MCF 10A (cell line): ENCODE data around the gene KPNB1. TPM values are rescaled to one million over a fixed set of nuclear protein-coding genes. Genes with fewer than 3 reads are reported as not detected.

Source experiments
- BruUV-seq: library from RNA; stranded (reverse); fragments of 400-500 nt; replicated peaks from 2 replicates; lab custom pipeline; 2021; lab: Mats Ljungman, UMichigan
- CTCF ChIA-PET: fragments of 300-600 bp; sonication (Branson Sonifier 250); formaldehyde crosslinking; extraction: SDS; loops from one replicate; lab custom pipeline; 2021; ENCODE audit warnings: antibody characterized with exemption, inconsistent platforms; lab: Yijun Ruan, JAX
- POLR2A ChIA-PET: fragments of 300-600, 350-650 bp; sonication (Branson Sonifier 250); formaldehyde crosslinking; extraction: SDS; loops from one replicate; lab custom pipeline; 2020; ENCODE audit warnings: antibody characterized with exemption, inconsistent platforms; lab: Yijun Ruan, JAX
- DNase-seq: peaks from one replicate; pipeline ENCODE4 v3.0.0-alpha.2; 2018; ENCODE audit not compliant: unreplicated experiment
- H3K27ac Mint-ChIP-seq: one replicate; pipeline ENCODE4 v1.8.0; 2022; ENCODE audit warnings: mild to moderate bottlenecking, low read depth, mixed read lengths; ENCODE audit not compliant: unreplicated experiment
- H3K27me3 Mint-ChIP-seq: one replicate; pipeline ENCODE4 v1.8.0; 2022; ENCODE audit warnings: mixed read lengths; ENCODE audit not compliant: insufficient read depth, unreplicated experiment
- H3K36me3 Mint-ChIP-seq: one replicate; pipeline ENCODE4 v1.8.0; 2022; ENCODE audit warnings: mild to moderate bottlenecking, moderate library complexity, mixed read lengths; ENCODE audit not compliant: insufficient read depth, unreplicated experiment
- H3K4me1 Mint-ChIP-seq: one replicate; pipeline ENCODE4 v1.8.0; 2022; ENCODE audit warnings: mixed read lengths; ENCODE audit not compliant: insufficient read depth, unreplicated experiment
- H3K4me3 Mint-ChIP-seq: one replicate; pipeline ENCODE4 v1.8.0; 2022; ENCODE audit warnings: mild to moderate bottlenecking, moderate library complexity, mixed read lengths; ENCODE audit not compliant: unreplicated experiment
- H3K9me3 Mint-ChIP-seq: one replicate; pipeline ENCODE4 v1.8.0; 2022; ENCODE audit warnings: mixed read lengths; ENCODE audit not compliant: unreplicated experiment
- intact Hi-C: fragments of 100-400 bp; cut with micrococcal nuclease; formaldehyde crosslinking; loops from 2 replicates; pipeline ENCODE4 v1.14.1; 2022
- total RNA-seq: library from RNA; stranded (reverse); gene quantifications from 2 replicates; pipeline ENCODE4 v1.2.3, GENCODE V29; 2022
- TF ChIP-seq, protein P1 (sequence below): fragments of 200-600 bp; IDR thresholded peaks from one replicate; pipeline ENCODE4 v1.8.0; 2022; ENCODE audit warnings: antibody characterized with exemption, mild to moderate bottlenecking; ENCODE audit not compliant: unreplicated experiment

KPNB1 gene
- total RNA-seq, 1 experiment from 2014 or later = 609 TPM

DNA sequence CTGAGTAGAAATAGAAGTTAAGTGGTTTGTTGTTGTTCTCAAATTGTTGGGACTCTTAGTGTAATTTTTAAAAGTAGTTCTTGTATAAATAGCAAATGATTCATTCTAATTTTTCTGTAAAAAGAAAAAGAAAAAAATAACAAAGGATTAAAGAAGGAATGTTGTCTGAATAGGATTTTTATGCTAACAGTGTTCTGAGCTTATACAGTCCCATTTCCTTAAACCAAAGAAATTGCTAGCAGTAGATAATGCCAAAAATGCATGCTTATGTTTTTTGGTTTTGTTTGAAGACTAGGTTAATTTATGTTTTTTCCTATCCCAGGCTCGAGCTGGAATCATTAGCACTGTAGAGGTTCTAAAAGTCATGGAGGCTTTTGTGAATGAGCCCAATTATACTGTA is 44.7 kb upstream of the KPNB1 start:
- DNase-seq = no peak
- Mint-ChIP-seq H3K27me3 (no peaks in the 10 kb centered on the region), H3K9me3 (no peaks in the 10 kb centered on the region), H3K4me1 (peaks cover 21% of the 10 kb centered on the region), H3K36me3 (peaks cover 94% of the 10 kb centered on the region), H3K27ac (no peak overlapping the region), H3K4me3 (no peak overlapping the region)
- CTCF ChIA-PET = interaction anchor here (0.6 to 4.3 kb wide), 5 partner anchors 10 to 604 kb away, joined by 3 to 24 read pairs (median 3); no protein-coding TSS in a partner anchor
- POLR2A ChIA-PET = interaction anchor here (0.7 to 1.4 kb wide), 3 partner anchors 9 to 14 kb away, joined by 3 read pairs; no protein-coding TSS in a partner anchor
- TF ChIP-seq, protein P1, sequence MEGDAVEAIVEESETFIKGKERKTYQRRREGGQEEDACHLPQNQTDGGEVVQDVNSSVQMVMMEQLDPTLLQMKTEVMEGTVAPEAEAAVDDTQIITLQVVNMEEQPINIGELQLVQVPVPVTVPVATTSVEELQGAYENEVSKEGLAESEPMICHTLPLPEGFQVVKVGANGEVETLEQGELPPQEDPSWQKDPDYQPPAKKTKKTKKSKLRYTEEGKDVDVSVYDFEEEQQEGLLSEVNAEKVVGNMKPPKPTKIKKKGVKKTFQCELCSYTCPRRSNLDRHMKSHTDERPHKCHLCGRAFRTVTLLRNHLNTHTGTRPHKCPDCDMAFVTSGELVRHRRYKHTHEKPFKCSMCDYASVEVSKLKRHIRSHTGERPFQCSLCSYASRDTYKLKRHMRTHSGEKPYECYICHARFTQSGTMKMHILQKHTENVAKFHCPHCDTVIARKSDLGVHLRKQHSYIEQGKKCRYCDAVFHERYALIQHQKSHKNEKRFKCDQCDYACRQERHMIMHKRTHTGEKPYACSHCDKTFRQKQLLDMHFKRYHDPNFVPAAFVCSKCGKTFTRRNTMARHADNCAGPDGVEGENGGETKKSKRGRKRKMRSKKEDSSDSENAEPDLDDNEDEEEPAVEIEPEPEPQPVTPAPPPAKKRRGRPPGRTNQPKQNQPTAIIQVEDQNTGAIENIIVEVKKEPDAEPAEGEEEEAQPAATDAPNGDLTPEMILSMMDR = no peak
- no TSS peak for BruUV-seq
- intact Hi-C loops = no loop called here

DNA sequence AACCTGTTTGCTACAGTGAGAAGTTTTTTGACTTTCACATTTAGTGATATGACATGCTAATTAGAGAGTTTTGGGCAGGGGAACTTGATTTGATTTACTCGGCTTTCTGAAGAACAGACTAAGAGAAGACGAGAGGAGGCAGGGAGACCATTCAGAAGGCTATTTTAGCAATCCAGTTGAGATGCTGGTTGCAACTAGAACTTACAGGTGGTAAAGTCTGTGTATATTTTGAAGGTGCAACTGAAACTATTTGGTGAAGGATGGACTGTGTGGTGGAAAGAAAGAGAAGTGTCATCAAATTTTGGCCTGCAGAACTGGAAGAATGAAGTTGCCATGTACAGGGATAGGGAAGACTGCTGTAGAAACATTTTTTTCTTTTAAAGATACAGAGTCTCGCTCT is 42.2 kb upstream of the KPNB1 start:
- BruUV-seq = no TSS peak
- TF ChIP-seq, protein P1 = no peak
- Mint-ChIP-seq H3K27ac (no peak overlapping the region), H3K36me3 (peaks cover 87% of the 10 kb centered on the region), H3K4me3 (no peak overlapping the region), H3K4me1 (peaks cover 25% of the 10 kb centered on the region), H3K27me3 (no peaks in the 10 kb centered on the region), H3K9me3 (no peaks in the 10 kb centered on the region)
- intact Hi-C loops = no loop called here
- DNase-seq = no peak
- ChIA-PET POLR2A (no interaction called here), CTCF (interaction anchor here (4.3 kb wide), 1 partner anchor 8 kb away, joined by 24 read pairs; no protein-coding TSS in a partner anchor)

DNA sequence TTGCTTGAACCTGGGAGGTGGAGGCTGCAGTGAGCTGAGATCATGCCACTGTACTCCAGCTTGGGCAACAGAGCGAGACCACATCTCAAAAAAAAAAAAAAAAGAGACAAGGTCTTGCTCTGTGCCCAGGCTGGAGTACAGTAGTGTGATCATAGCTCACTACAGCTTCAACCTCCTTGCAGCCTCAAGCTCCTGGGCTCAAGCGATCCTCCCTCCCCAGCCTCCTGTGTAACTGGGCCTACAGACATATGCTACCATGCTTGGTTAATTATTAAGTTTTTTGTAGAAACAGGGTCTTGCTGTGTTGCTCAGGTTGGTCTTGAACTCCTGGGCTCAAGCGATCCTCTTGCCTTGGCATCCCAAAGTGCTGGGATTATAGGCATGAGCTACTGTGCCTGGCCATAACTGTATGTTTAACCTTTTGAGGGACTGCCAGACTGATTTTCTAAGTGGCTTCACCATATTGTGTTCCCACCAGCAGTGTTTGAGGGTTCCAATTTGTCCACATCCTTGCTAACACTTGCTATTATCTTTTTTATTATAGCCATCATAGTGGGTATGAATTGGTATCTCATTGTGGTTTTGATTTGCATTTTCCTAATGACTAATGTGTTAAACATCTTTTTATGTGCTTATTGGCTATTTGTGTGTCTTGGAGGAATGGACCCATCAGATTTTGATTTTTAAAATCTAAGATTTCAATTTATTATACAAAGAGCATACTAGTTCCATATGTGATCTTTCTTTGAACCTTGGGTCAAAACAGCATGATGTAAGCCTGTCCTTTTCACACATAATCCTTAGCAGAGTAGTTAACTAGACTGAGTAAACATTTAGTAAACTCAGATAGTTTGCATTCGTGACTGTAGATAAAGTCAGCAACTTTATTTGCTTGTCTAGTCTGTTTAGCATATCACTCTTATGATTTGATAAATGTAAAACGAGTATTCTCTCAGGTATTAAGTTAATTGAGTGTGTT is 38.1 kb upstream of the KPNB1 start:
- H3K9me3 Mint-ChIP-seq = no peaks in the 10 kb centered on the region
- peaks cover 25% of the 10 kb centered on the region for H3K4me1 Mint-ChIP-seq
- intact Hi-C loops = no loop called here
- DNase-seq = no peak
- peaks cover 85% of the 10 kb centered on the region for H3K36me3 Mint-ChIP-seq
- no TSS peak for BruUV-seq
- TF ChIP-seq, protein P1 = no peak
- no peak overlapping the region for H3K4me3 Mint-ChIP-seq
- POLR2A ChIA-PET = no interaction called here
- H3K27me3 Mint-ChIP-seq = no peaks in the 10 kb centered on the region
- CTCF ChIA-PET = no interaction called here
- H3K27ac Mint-ChIP-seq = no peak overlapping the region

DNA sequence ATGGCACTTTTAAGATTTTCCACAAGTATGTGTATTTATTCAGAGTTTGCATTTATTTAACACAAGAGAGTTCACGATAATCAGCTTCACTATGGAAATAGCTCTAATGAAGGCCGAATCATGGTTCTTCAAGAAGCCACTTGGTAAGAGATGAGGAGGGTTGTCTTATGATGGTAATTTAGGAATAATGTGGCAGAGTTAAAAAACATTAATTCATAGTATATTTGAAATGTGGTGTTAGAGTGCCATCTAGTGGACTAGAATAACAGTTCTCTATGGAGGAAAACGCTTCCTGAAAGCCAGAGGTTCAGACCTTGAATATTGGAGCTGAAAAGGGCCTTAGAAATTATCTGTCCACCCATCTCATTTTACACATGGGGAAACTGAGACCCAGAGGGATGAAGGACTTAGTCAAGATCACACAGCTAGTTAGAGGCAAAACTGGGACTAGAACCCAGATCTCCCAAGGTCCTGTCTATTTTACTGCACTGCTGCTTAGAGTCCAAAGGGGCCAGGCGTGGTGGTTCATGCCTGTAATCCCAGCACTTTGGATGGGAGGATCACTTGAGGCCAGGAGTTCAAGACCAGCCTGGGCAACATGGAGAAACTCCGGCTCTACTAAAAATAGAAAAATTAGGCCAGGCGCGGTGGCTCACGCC is 33.8 kb upstream of the KPNB1 start:
- no TSS peak for BruUV-seq
- ChIA-PET CTCF (interaction anchor here (0.6 to 2.8 kb wide), 21 partner anchors 9 to 397 kb away, joined by 3 to 24 read pairs (median 4); no protein-coding TSS in a partner anchor), POLR2A (interaction anchor here (0.9 to 1.7 kb wide), 3 partner anchors 11 to 115 kb away, joined by 3 to 5 read pairs (median 3); partner anchors contain the start of gene KPNB1)
- H3K36me3 Mint-ChIP-seq = peaks cover 89% of the 10 kb centered on the region
- H3K9me3 Mint-ChIP-seq = no peaks in the 10 kb centered on the region
- TF ChIP-seq, protein P1 = peak; percentile 58
- no peaks in the 10 kb centered on the region for H3K27me3 Mint-ChIP-seq
- peak; percentile 62 for DNase-seq
- intact Hi-C loops = no loop called here
- H3K27ac Mint-ChIP-seq = no peak overlapping the region
- H3K4me3 Mint-ChIP-seq = no peak overlapping the region
- peaks cover 8% of the 10 kb centered on the region for H3K4me1 Mint-ChIP-seq
